ENCODE results near the gene ITGB6. TPM values are rescaled to one million over a fixed set of nuclear protein-coding genes. Genes with fewer than 3 reads are reported as not detected.
"Not testable (repeated sequence)": the region's sequence is repeated elsewhere in the genome, so short reads cannot be mapped to it uniquely, and the experiment has no call there.

ITGB6 gene
- total RNA-seq, 1 donor from 2014 or later, result 2.0 TPM

DNA sequence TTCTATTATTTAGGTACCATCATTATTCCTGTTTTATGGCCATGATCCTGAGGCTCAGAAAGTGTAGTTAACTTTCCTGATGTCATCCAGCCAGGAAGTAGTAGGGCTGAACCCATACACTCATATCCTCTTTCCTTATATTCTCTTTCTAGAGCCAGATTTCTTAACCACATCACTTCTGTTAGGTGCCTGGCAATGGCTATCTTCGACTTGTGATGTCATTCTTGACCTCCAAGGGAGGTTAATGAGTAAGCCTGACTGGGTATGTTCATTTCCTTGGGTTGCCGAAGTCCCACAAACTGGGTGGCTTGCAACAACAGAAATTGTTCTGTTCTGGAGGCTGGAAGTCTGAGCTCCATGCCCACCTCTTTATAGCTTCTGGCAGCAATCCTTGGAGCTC is 43.4 kb downstream of the ITGB6 start:
- Mint-ChIP-seq H3K27me3 (ENCODE audit: low read depth) (no peaks in the 10 kb centered on the region), H3K9me3 (ENCODE audit: low read depth) (peaks cover 9% of the 10 kb centered on the region), H3K36me3 (ENCODE audit: low read depth) (no peaks in the 10 kb centered on the region), H3K4me3 (ENCODE audit: unreplicated experiment) (no peak overlapping the region), H3K4me1 (ENCODE audit: low read depth) (peaks cover 22% of the 10 kb centered on the region), H3K27ac (ENCODE audit: unreplicated experiment) (no peak overlapping the region)
- TF ChIP-seq, protein P1, sequence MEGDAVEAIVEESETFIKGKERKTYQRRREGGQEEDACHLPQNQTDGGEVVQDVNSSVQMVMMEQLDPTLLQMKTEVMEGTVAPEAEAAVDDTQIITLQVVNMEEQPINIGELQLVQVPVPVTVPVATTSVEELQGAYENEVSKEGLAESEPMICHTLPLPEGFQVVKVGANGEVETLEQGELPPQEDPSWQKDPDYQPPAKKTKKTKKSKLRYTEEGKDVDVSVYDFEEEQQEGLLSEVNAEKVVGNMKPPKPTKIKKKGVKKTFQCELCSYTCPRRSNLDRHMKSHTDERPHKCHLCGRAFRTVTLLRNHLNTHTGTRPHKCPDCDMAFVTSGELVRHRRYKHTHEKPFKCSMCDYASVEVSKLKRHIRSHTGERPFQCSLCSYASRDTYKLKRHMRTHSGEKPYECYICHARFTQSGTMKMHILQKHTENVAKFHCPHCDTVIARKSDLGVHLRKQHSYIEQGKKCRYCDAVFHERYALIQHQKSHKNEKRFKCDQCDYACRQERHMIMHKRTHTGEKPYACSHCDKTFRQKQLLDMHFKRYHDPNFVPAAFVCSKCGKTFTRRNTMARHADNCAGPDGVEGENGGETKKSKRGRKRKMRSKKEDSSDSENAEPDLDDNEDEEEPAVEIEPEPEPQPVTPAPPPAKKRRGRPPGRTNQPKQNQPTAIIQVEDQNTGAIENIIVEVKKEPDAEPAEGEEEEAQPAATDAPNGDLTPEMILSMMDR (IDR thresholded peaks at IDR 0.05), result no peak
- DNase-seq (ENCODE audit: low spot score), result no peak

DNA sequence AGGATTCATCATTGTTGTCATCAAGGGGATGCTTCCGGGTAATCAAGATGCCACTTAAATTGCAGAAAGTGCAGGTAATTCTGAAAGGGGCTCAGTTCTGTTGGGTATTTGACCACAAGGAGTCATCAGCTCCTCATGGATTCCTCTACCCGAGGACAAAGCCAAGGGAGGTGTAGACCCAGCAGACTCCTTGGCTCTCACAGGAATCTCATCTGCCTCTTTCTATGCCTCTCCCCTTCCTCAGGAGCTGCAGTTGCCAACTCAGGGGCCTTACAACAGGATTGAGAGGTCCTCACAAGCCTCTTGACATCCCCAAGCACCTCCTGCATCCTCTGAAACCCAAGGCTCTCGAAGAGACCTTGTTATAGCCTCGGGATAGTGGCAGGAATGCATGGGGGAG is 44.0 kb downstream of the ITGB6 start:
- H3K36me3 Mint-ChIP-seq (ENCODE audit: low read depth), result no peaks in the 10 kb centered on the region
- TF ChIP-seq, protein P1 (IDR thresholded peaks at IDR 0.05), result no peak
- H3K27ac Mint-ChIP-seq (ENCODE audit: unreplicated experiment), result no peak overlapping the region
- no peaks in the 10 kb centered on the region for H3K27me3 Mint-ChIP-seq (ENCODE audit: low read depth)
- no peak for DNase-seq (ENCODE audit: low spot score)
- peaks cover 9% of the 10 kb centered on the region for H3K9me3 Mint-ChIP-seq (ENCODE audit: low read depth)
- H3K4me1 Mint-ChIP-seq (ENCODE audit: low read depth), result peaks cover 22% of the 10 kb centered on the region
- H3K4me3 Mint-ChIP-seq (ENCODE audit: unreplicated experiment), result no peak overlapping the region

DNA sequence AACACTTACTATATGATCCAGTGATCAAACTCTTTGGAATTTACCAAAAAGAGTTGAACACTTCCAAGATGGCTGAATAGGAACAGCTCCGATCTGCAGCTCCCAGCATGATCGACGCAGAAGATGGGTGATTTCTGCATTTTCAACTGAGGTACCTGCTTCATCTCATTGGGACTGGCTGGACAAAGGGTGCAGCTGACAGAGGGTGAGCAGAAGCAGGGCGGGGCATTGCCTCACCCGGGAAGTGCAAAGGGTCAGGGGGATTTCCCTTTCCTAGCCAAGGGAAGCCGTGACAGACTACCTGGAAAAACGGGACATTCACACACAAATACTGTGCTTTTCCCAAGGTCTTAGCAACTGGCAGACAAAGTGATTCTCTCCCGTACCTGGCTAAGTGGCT is 51.7 kb downstream of the ITGB6 start:
- not testable (repeated sequence) for H3K36me3 Mint-ChIP-seq (ENCODE audit: low read depth); DNase-seq (ENCODE audit: low spot score); H3K4me3 Mint-ChIP-seq (ENCODE audit: unreplicated experiment); H3K27ac Mint-ChIP-seq (ENCODE audit: unreplicated experiment); H3K4me1 Mint-ChIP-seq (ENCODE audit: low read depth); H3K27me3 Mint-ChIP-seq (ENCODE audit: low read depth)
- peaks cover 12% of the 10 kb centered on the region for H3K9me3 Mint-ChIP-seq (ENCODE audit: low read depth)

DNA sequence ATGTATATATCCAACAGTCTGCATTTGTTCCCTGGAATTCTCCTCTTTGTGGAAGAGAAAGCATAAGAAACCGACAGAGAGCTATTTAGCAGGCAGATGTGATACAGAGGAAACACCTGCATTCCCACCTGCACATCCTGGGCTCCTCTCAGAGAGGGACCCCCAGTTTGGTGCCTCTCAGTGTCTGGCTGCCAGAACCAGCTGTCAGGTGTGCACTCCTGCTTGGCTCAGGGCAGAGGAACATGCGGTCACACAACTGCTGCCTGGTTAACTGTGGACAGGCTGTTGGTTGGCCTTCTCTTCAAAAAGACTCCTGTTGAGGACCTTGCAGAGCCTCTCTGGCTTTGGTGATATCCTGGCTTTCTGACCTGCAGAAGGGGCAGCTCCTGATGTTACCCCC is 54.6 kb downstream of the ITGB6 start:
- peaks cover 22% of the 10 kb centered on the region for H3K4me1 Mint-ChIP-seq (ENCODE audit: low read depth)
- no peak for DNase-seq (ENCODE audit: low spot score)
- peaks cover 3% of the 10 kb centered on the region for H3K36me3 Mint-ChIP-seq (ENCODE audit: low read depth)
- H3K4me3 Mint-ChIP-seq (ENCODE audit: unreplicated experiment), result no peak overlapping the region
- TF ChIP-seq, protein P1 (IDR thresholded peaks at IDR 0.05), result no peak
- no peaks in the 10 kb centered on the region for H3K27me3 Mint-ChIP-seq (ENCODE audit: low read depth)
- peaks cover 7% of the 10 kb centered on the region for H3K9me3 Mint-ChIP-seq (ENCODE audit: low read depth)
- H3K27ac Mint-ChIP-seq (ENCODE audit: unreplicated experiment), result no peak overlapping the region

DNA sequence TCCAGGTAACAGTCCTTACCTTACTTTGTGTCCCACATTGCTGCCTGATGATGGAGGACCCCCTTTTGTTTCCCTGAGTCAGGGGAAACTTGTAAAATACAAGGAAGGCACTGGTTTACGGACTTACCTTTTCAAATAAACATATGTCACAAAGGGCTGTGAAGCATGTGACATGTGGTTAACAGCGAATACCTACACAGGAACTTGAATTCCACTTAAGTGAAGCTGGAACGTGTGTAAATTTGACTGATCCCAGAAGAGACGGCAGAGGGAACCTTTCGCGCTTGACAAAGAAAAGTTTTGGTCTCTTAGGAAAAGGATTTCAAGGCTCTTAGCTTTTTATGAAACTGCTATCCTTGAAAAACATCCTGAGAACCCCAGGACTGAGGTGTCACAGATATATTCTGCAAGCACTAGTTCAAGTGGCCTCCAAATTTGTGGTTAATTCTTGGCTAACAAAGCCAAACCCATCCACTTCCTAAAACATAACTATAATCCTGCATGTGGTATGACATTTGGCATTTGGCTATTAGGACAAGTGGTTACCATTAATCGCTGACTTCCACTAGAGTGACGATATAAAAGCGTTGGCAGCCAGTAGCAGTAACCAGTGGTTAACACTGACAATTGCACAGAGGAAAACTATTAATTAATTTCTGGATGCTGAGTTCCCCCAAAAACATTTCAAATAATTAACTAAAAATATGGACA is 55.6 kb downstream of the ITGB6 start:
- Mint-ChIP-seq H3K4me1 (ENCODE audit: low read depth) (peaks cover 32% of the 10 kb centered on the region), H3K4me3 (ENCODE audit: unreplicated experiment) (no peak overlapping the region), H3K27me3 (ENCODE audit: low read depth) (no peaks in the 10 kb centered on the region), H3K36me3 (ENCODE audit: low read depth) (peaks cover 2% of the 10 kb centered on the region), H3K9me3 (ENCODE audit: low read depth) (peaks cover under 1% of the 10 kb centered on the region), H3K27ac (ENCODE audit: unreplicated experiment) (no peak overlapping the region)
- DNase-seq (ENCODE audit: low spot score), result no peak
- TF ChIP-seq, protein P1 (IDR thresholded peaks at IDR 0.05), result no peak

DNA sequence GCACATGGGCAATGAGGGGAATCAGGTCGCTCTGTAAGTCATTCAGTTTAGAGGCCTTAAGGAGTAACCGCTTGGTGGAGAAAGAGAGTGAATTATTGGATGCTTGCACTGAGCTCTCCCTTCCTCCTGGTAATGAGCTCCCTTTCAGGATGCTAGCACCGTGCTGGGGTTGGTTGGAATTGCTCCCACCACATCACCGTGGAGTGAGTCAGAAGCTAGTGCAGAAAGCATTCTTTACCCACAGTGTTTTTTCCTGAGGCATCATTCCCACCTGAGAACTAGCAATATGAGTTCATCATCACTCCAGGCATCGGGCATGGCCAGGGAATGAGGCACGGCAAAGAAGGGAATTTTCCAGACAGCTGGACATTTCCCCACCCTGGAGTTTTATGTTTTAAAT is 57.6 kb downstream of the ITGB6 start:
- Mint-ChIP-seq H3K27ac (ENCODE audit: unreplicated experiment) (peak overlapping the region; percentile 39), H3K4me3 (ENCODE audit: unreplicated experiment) (no peak overlapping the region), H3K36me3 (ENCODE audit: low read depth) (no peaks in the 10 kb centered on the region), H3K4me1 (ENCODE audit: low read depth) (peaks cover 47% of the 10 kb centered on the region), H3K27me3 (ENCODE audit: low read depth) (no peaks in the 10 kb centered on the region), H3K9me3 (ENCODE audit: low read depth) (no peaks in the 10 kb centered on the region)
- DNase-seq (ENCODE audit: low spot score), result no peak
- TF ChIP-seq, protein P1 (IDR thresholded peaks at IDR 0.05), result no peak
